Activated CD4-positive, alpha-beta T cell treated with anti-CD3 and anti-CD28 coated beads, Interleukin-10, Interleukin-2, amounts not matched to agents 100 ng/mL and 50 ng/mL, durations not matched to agents 16 hours and 8 hours (primary cell): ENCODE data around the gene ITGA11.

Experiments
- DNase-seq: peaks from one replicate; pipeline ENCODE4 v3.0.0-alpha.2; 2020

Gene ITGA11

GRCh38 chr15:68389041-68389930 is 42.7 kb downstream of the ITGA11 start:
- no peak for DNase-seq

DNA sequence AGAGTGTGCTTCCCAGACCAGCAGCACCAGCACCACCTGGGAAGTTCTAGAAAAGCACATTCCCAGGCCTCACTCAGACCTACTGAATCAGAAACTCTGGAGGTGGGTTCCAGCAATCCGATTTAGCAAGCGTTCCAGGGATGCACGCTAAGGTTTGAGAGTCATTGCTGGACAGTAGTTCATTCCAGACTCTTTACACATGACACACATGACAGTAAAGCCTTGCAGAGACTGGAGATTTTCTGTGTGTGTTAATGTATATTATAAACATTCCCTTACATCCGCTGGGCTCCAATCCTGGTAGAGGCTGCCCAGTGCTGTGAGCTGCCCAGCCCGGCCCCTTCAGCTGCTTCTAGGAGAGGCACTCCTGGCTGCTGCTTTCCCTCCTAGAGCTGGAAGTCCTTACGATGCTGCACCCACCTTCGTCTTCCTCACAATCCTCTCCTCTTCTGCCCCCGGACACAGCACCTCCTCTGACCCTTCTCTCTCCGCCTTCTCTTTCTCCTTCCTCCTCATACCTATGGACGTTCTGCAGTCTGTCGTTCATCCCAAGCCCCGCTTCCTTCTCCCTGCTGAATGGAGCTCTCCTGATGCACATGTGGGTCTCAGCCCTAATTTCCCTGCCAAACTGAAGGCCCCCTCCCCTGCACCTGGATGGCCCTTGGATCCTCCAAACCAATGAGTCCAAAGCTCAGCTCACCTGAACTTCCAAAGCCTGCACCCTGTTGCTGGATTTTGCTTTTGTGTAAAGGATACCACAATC is 44.4 kb downstream of the ITGA11 start:
- no peak for DNase-seq

DNA sequence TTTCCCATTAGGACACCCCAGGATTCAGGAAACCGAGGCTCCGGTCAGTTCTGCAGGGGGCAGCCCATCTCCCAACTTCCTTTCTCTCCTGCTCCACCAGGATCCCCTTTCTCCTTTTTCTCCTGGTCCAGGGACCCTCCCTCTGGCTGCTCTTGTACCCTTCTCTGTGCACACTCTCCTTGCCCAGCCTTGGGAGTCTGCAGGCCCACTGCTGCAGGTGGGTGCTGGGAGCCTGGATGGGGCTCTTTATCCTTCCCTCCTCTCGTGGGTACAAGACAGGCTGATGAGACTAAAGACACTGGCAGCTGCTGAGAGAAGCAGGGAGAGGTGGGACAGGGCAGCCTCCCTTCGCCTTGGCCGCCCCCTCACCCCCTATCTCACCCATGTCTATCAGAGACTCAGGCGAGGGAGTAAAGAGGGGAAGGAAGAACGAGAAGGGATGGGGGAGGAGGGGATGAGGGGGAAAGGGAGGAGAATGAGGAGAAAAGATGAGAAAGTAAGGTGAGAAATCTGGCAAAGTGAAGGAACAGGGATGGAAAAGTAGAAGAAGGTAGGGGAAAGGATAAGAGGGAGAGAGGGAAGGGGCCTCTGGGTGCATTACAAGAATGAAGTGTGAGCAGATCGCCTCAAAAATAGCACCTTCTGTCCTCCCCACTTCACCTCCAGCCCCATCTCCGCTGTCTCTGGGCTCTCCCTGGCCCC is 45.2 kb downstream of the ITGA11 start:
- DNase-seq, result no peak

DNA sequence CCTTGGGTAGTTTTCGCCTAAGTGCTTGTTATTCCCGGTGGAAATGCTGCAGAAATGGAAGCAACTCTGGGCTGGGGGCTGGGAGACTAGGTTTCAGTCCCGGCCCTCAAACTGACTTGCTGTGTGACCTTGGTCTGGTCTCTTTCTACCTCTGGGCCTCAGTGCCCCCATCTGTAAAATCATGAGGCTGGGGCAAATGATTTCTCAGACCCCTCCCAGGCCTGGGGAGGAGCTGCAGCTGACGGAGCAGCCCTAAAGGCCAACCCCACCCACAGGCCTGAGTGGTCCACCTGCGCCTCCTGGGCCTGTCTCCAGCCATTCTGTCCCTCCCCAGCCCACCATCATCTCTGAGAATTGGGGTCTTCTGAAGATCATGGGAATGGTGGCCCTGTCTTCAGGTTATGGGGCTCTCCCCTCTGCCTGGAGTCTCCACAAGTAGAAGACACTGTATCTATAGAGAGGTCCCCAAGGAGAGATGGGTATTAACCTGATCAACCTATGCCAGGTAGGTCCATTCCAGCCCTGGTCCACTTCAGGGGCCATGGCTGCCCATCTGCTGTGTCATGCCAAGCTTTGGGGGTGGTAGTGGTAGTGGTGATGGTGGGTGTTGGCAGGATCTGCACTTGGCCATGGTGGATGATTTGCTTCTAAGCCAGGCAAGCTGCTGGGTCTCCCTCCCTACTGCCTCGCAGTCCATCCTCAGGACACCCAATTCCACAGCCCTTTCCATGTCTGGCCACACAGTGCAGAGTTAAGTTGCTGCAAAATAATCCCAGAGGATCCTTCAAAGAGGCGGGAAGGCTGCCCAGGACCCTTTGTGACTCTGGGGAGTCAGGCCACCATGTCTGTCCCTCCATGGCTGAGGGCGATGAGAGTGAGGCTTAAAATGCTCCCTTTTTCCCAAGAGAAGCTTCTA is 46.0 kb downstream of the ITGA11 start:
- no peak for DNase-seq

GRCh38 chr15:68385240-68385561 is 46.8 kb downstream of the ITGA11 start:
- DNase-seq, result no peak

- DNase-seq, result no peak
These were observed 47.3 kb downstream of the ITGA11 start for GRCh38 chr15:68384451-68385239.

DNA sequence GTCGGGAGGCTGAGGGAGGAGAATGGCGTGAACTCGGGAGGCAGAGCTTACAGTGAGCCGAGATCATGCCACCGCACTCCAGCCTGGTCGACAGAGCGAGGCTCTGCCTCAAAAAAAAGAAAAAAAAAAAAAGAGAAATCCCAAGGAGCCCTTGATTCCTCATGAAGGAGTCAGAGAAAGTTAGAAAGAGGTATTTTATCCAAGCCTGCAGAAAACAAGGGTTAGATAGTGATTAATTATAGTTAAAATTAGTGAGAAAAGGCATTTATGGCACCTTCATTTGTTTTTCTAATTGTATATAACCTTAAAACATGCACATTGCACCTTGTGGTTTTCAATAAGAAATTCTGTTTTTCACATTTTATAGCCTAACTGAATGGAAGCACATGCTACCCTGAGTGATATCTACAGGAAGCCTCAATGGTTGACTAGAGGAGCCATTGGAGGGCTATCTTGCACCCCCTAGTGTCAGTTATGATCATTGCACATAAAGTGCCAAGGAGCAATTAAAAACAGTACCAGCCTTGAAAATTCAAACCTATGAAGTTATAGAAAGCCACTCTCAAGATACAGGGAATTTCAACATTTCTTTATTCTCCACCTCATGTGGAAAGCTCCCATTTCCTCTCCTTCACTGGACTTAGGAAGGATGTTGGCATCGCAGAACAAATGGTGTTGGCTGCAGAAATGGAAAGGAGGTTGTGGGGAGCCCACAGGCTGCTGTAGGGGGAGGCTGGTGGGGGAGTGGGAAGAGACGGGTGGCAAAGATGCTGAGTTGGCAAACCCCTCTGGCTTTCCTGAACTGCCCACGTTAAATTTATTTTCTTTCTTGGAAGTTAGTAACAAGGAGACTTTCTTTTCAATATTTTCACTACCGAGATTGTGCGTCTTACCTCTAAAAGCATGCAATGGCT is 48.5 kb downstream of the ITGA11 start:
- peak; percentile 76 for DNase-seq

DNA sequence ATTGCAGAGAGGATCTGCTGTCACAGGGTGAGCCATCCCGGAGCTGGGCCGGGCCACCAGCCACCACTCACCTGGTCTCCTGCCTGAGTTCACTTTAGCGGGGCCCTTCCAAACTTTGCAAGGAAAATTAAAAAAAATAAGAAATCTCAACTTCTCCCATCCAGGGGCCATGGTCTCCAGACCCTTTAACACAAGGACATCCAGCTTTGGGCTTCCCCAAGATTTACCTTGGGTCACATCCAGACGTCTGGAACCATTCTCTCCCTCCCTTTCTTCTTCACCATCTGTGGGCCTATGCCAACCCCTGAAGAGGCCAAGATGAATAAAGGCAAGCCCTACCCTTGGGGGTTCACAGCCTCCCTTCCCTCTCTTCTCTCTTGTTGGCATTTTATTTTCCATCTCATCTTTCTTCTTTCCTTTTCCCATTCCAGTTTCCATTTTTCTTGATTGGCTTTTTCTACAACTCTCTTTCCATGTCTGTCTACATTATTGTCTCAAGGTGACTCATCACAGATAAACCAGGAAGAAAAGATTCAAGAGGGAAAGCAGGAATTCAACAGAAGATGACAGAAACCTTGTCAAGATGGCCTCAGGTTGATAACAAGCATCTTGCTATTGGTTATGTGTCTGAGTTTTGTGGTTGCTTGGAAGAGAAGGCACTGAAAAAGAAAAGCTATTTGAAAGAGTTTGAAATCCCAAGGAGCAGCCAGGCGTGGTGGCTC is 49.5 kb downstream of the ITGA11 start:
- DNase-seq, result no peak

DNA sequence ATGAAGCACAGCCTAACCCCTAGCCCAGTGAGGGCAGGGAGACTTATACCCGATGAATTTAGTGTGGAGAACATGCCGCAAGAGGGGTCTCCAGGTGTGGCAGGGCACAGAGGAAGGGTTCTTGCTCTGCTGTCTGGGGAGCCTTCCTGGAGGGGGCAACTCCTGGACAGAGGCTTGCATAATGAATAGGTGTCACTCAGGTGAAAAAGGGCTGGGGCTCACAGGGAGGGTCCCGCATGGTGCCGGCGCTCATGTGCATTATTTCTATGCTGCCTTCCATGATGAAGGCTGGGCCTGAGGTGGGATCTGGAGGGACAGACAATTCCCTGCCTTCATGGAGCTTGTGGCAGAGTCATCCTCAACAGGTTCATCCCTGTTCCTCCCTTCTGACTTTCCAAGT is 51.5 kb downstream of the ITGA11 start:
- DNase-seq, result no peak

DNA sequence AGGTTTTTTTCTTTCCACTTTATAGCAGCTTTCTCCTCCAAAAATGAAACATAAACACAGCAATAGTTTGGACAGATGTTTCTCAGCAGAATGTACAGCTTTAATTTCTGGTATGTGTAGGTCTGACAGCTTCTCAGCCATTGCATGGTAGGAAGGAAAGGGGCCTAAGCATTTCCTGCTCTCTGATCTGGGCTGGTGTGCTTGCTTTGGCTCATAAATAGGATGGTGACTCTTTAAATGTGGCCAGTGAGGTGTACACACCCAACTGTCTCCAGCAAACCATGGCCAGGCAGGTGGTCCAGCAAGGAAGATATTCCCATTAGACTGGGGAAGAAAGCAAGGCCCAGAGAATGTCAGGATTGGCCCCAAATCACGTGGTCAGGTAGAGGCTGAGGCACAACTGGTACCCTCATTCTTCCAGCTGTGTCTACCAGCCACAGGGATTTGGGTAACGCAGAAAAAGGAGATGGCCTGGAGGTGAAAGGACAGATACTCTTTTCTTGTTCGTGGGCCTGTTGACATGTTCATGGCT is 52.1 kb downstream of the ITGA11 start:
- DNase-seq, result no peak

GRCh38 chr15:68379058-68379758 is 52.8 kb downstream of the ITGA11 start:
- DNase-seq, result no peak

DNA sequence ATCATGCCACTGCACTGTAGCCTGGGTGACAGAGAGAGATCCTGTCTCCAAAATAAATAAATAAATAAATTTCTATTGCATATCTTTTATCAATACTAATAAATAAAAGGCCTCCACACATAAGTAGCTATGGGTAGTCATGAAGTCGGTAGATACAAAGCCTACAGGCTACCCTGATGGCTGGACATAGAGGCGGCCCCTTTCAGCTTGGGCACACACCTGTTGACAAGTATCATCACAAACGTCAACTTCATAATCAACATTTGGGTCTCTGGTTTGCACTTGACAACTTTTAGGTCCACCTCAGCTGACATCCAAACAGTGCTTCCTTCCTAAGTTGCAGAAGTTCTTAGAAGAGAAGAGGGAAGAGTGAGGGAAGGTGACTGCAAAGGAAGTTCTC is 53.4 kb downstream of the ITGA11 start:
- no peak for DNase-seq

- DNase-seq, result no peak
These were observed 54.2 kb downstream of the ITGA11 start for GRCh38 chr15:68377766-68378165.

- DNase-seq, result no peak
These were observed 55.4 kb downstream of the ITGA11 start for GRCh38 chr15:68376447-68377060.

DNA sequence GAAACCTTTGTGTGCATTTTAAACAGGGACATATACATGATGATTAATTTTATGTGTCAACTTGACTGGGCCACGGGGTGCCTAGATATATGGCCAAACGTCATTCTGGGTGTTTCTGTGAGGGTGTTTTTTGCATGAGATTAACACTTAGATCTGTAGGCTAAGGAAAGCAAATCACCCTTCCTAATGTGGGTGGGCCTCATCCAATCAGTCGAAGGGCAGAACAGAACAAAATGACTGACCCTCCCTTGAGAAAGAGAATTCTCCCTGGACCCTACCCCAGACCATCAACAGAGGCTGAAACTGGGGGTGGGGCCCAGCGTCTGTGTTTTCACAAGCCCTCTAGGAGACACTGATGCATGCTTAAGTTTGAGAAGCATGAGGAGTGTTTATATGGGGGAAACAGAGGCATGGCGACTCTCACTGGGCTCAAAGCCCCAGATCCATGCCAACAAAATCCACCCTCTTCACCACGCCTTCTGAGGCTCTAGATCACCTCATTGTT is 56.2 kb downstream of the ITGA11 start:
- DNase-seq, result no peak

DNA sequence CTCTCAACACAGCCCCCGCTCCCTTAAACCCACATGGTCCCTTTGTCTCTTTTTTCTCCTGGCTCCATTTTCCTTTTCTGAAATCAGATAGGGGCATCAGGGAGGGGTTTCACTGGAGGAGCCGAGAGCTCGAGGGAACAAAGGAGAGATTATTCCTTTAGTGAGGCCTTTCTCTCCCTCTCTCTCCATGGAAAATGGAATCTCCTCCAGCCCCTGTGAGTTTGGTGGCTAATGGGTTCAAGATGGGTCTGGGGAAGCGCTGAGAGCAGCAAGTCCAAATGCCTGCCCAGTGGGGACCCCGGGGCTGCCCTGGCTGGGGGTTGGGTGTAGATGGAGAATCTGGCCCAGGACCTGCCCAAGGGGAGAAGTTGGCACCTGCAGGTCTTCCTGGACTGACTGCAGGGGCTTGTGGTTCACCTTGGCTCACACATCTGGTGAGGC is 56.8 kb downstream of the ITGA11 start:
- DNase-seq, result no peak

- DNase-seq, result no peak
These were observed 57.7 kb downstream of the ITGA11 start for GRCh38 chr15:68374168-68374745.

DNA sequence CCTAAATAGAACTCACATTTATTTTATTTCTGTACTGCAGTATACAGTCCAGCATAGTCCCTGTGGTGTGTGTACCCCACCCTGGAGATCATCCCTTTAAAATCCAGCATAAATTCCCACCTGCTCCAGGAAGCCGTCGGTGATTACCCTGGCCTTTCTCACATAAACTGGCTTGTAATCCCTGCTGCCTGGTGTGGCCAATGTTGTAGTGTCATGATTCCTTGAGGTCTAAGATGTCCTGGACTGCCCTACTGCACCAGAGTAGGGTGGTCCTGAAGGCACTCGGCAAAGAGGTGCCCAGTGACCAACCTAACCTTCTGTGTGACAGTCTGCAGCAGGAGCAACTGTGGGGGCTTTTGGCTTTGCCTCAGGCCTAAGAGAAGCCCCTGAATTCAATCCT is 58.9 kb downstream of the ITGA11 start:
- no peak for DNase-seq
